ENCODE measurements around the gene ADAM12. TPM values are rescaled to one million over a fixed set of nuclear protein-coding genes. Genes with fewer than 3 reads are reported as not detected.

Gene ADAM12
- total and polyA plus RNA-seq, 2 donors (not counting 1 experiment from before 2014, with no cell fraction given): 21.0 to 56.9 TPM

GRCh38 chr10:126390324-126390723 lies 2.0 kb upstream of the ADAM12 start:
- H2AFZ ChIP-seq (ENCODE audit: low read length): no peak overlapping the region
- no peak for DNase-seq (ENCODE audit: low read depth in 2 of 2)
- H3K9ac ChIP-seq (ENCODE audit: insufficient read depth, low read length): no peak overlapping the region
- no peaks in the 10 kb centered on the region for H4K20me1 ChIP-seq (ENCODE audit: control insufficient read depth, extremely low read depth, insufficient read depth, low read length)
- no peaks in the 10 kb centered on the region for H3K27me3 ChIP-seq (ENCODE audit: control insufficient read depth, insufficient read depth, low read length)
- H3K4me1 ChIP-seq (ENCODE audit: control insufficient read depth, extremely low read depth, insufficient read depth, low read length): peaks cover 15% of the 10 kb centered on the region
- H3K4me3 ChIP-seq (replicated peaks in 1 of 4; ENCODE audit: control extremely low read depth in 1 of 4, insufficient read depth in 1 of 4, low read depth in 3 of 4, low read length in 4 of 4): no peak overlapping the region
- no peak overlapping the region for H3K27ac ChIP-seq (ENCODE audit: insufficient read depth, low read length)
- H3K36me3 ChIP-seq (ENCODE audit: control insufficient read depth, insufficient read depth, low read length): no peaks in the 10 kb centered on the region
- H3K9me3 ChIP-seq (ENCODE audit: control insufficient read depth, insufficient read depth, low read depth, low read length): no peaks in the 10 kb centered on the region
- H3K79me2 ChIP-seq (ENCODE audit: control insufficient read depth, insufficient read depth, low read length): peaks cover 4% of the 10 kb centered on the region
- H3K4me2 ChIP-seq (ENCODE audit: extremely low read depth, insufficient read depth, low read length): no peak overlapping the region
- TF ChIP-seq CTCF (conservative IDR thresholded peaks at IDR 0.05 in 1 of 2, IDR thresholded peaks at IDR 0.05 in 1 of 2; ENCODE audit: low read depth in 1 of 2, low read length in 2 of 2) (no peak), EZH2 (IDR thresholded peaks at IDR 0.05; ENCODE audit: low read length, missing control alignments) (no peak)

- DNase-seq (ENCODE audit: low read depth in 2 of 2): peak; percentile 77 to 81
- no peaks in the 10 kb centered on the region for H3K27me3 ChIP-seq (ENCODE audit: control insufficient read depth, insufficient read depth, low read length)
- H4K20me1 ChIP-seq (ENCODE audit: control insufficient read depth, extremely low read depth, insufficient read depth, low read length): no peaks in the 10 kb centered on the region
- H3K4me2 ChIP-seq (ENCODE audit: extremely low read depth, insufficient read depth, low read length): peak overlapping the region; percentile 78
- peaks cover 15% of the 10 kb centered on the region for H3K4me1 ChIP-seq (ENCODE audit: control insufficient read depth, extremely low read depth, insufficient read depth, low read length)
- TF ChIP-seq CTCF (conservative IDR thresholded peaks at IDR 0.05 in 1 of 2, IDR thresholded peaks at IDR 0.05 in 1 of 2; ENCODE audit: low read depth in 1 of 2, low read length in 2 of 2) (peak; percentile 77 to 79), EZH2 (IDR thresholded peaks at IDR 0.05; ENCODE audit: low read length, missing control alignments) (no peak)
- H2AFZ ChIP-seq (ENCODE audit: low read length): no peak overlapping the region
- peaks cover 10% of the 10 kb centered on the region for H3K79me2 ChIP-seq (ENCODE audit: control insufficient read depth, insufficient read depth, low read length)
- peak overlapping the region; percentile 64 for H3K9ac ChIP-seq (ENCODE audit: insufficient read depth, low read length)
- H3K9me3 ChIP-seq (ENCODE audit: control insufficient read depth, insufficient read depth, low read depth, low read length): no peaks in the 10 kb centered on the region
- no peaks in the 10 kb centered on the region for H3K36me3 ChIP-seq (ENCODE audit: control insufficient read depth, insufficient read depth, low read length)
- peak overlapping the region; percentile 22 for H3K27ac ChIP-seq (ENCODE audit: insufficient read depth, low read length)
- H3K4me3 ChIP-seq (replicated peaks in 1 of 4; ENCODE audit: control extremely low read depth in 1 of 4, insufficient read depth in 1 of 4, low read depth in 3 of 4, low read length in 4 of 4): peak overlapping the region; percentile 38 to 76 (median 54)
Measured at GRCh38 chr10:126387041-126387921, 996 bp downstream of the ADAM12 start.

GRCh38 chr10:126384269-126384873 lies 3.9 kb downstream of the ADAM12 start:
- no peak overlapping the region for H2AFZ ChIP-seq (ENCODE audit: low read length)
- H3K79me2 ChIP-seq (ENCODE audit: control insufficient read depth, insufficient read depth, low read length): peaks cover 21% of the 10 kb centered on the region
- peak; percentile 46 to 99 for DNase-seq (ENCODE audit: low read depth in 2 of 2)
- no peak overlapping the region for H3K9ac ChIP-seq (ENCODE audit: insufficient read depth, low read length)
- no peaks in the 10 kb centered on the region for H3K9me3 ChIP-seq (ENCODE audit: control insufficient read depth, insufficient read depth, low read depth, low read length)
- no peaks in the 10 kb centered on the region for H3K36me3 ChIP-seq (ENCODE audit: control insufficient read depth, insufficient read depth, low read length)
- no peak overlapping the region for H3K4me3 ChIP-seq (replicated peaks in 1 of 4; ENCODE audit: control extremely low read depth in 1 of 4, insufficient read depth in 1 of 4, low read depth in 3 of 4, low read length in 4 of 4)
- no peak overlapping the region for H3K4me2 ChIP-seq (ENCODE audit: extremely low read depth, insufficient read depth, low read length)
- peaks cover 2% of the 10 kb centered on the region for H3K4me1 ChIP-seq (ENCODE audit: control insufficient read depth, extremely low read depth, insufficient read depth, low read length)
- no peaks in the 10 kb centered on the region for H3K27me3 ChIP-seq (ENCODE audit: control insufficient read depth, insufficient read depth, low read length)
- H4K20me1 ChIP-seq (ENCODE audit: control insufficient read depth, extremely low read depth, insufficient read depth, low read length): no peaks in the 10 kb centered on the region
- TF ChIP-seq EZH2 (IDR thresholded peaks at IDR 0.05; ENCODE audit: low read length, missing control alignments) (no peak), CTCF (conservative IDR thresholded peaks at IDR 0.05 in 1 of 2, IDR thresholded peaks at IDR 0.05 in 1 of 2; ENCODE audit: low read depth in 1 of 2, low read length in 2 of 2) (no peak)
- peak overlapping the region; percentile 58 for H3K27ac ChIP-seq (ENCODE audit: insufficient read depth, low read length)

Measured in fibroblast of lung (primary cell).